GM18505 (cell line): ENCODE results near the gene TPSG1.

ENCODE experiments used
- ATAC-seq: cut with Tn5 transposase; IDR thresholded peaks from one replicate; pipeline ENCODE4 v1.9.1; 2021; ENCODE audit not compliant: unreplicated experiment
- POLR2A ChIP-seq: IDR thresholded peaks from 4 replicates; pipeline ENCODE4 v1.6.1; 2011; ENCODE audit warnings: borderline replicate concordance; ENCODE audit not compliant: insufficient read depth, insufficient read length; ENCODE audit errors: extremely low read depth

The TPSG1 gene

DNA sequence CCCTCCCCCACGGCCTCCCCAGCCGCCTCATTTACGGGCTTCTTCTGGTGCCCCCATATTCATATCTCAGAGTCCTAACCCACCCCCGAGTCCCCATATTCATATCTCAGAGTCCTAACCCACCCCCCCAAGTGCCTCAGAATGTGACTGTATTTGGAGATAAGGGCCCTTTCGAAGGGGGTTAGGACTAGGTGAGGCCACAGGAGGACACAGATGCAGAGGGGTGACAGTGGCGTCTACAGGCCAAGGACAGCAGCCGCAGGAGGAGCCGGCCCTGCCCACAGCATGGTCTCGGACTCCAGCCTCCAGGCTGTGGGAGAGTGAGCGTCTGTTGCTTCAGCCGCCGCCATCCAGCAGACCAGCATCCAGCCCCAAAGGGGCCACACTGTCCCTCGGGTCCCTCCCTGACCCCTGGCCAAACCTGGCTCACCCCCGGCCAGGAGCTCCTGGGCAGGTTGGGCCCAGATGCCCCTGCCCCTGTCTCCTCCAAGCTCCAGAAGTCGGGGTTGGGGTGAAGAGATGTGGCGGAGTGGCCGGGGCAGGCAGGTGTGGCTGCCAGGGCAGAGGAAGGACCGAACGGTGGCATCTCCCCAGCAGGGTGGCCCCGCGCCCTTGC, 46.7 kb downstream of the TPSG1 start:
- no peak for TF ChIP-seq POLR2A
- ATAC-seq, result no peak

DNA sequence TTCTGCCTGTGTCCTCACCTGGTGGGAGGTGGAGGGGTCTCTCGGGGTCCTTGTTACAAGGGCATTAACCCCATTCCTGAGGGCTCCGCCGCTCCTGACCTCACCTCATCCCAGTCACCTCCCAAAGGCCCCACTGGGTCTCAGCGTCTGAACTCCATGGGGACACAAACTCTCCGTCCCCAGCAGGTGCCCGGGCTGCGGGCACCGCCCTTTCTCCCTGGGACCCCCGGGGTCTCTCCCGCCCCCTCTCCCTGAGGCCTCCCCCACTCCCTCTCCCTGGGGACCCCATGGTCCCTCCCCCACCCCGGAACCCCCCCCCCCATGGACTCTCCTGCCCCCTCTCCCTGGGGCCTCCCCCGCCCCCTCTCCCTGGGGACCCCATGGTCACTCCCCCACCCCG, 47.3 kb downstream of the TPSG1 start:
- TF ChIP-seq POLR2A, result no peak
- no peak for ATAC-seq

DNA sequence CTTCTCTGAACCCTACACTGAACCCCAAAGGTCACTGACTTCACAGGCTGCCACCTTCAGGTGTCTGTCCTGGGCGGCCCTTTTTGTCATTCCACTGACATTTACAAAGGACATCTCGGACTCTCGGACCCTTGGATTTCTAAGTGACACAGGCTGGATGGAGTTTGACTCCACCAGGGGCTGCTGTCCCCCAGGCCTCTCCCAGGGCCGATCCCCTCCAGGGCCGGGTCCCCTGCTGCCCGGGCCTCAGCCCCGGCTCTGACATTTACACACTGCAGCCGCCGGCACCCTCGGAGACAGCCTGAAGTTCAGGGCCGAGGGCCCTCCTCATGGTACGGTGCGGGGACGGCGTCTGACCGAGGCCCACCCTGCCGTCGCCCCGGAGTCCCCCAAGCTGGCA, 48.0 kb downstream of the TPSG1 start:
- no peak for ATAC-seq
- TF ChIP-seq POLR2A, result no peak

DNA sequence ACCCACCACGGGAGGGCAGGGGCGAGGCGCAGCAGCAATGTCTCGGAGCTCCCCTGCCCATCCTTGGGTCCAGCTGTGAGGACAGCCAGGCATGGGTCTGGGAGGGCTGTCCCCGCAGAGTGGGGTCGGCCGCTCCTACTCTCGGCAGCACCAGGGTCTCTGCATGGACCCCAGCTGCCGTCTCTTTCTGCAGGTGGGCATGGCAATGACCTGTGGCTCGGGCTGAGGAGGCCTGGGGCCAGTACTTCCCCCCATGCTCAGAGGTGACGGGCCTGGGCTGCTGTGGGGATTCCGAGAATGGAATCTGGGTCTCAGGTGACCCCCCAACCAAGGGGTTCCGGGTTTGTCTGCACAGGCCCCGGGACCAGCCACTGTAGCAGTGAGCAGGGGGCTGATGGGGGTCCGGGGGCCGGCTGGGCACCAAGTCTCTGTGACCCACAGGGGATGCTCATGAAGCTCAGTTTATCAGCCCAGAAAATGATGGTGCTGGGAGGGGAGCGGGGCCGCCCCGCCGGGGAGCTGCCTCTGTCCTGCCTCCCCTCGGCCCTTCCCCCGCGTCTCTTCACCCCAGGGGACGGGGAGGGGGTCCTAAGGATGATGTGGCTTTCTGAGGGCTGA, 48.7 kb downstream of the TPSG1 start:
- TF ChIP-seq POLR2A, result no peak
- ATAC-seq, result no peak

DNA sequence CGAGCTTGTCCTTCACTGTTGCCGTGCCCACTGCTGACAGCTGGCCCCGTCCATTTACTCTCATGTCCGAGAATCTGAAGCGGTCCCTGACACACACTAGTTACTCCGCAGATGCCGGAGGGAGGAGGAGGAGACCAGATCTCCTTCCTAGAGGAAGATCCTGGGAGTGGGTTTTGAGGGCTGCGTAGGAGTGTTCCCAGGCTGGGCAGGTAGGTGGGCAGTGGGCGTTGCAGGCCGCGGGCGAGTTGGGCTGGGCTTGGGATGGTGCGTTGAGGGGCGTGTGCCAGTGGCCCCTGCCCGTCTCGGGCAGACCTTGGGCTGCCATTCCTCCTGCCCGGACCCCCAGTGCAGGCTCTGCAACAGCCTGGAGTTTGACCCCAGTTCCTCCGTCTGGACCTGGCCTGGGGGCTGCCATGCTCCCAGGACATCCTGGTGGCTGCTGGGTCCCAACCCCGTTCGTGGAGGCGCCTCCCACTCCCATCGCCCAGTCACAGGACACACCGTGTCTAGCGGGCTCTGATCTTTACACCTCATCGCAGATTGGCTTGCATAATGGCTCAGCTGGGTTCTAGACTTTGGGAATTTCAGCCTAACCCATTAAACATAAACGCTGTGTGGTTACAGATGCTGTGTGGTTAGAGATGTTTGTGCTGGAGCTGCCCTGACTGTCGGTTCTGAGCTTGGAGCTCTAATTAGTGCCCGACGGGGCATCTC, 49.3 kb downstream of the TPSG1 start:
- no peak for ATAC-seq
- no peak for TF ChIP-seq POLR2A

DNA sequence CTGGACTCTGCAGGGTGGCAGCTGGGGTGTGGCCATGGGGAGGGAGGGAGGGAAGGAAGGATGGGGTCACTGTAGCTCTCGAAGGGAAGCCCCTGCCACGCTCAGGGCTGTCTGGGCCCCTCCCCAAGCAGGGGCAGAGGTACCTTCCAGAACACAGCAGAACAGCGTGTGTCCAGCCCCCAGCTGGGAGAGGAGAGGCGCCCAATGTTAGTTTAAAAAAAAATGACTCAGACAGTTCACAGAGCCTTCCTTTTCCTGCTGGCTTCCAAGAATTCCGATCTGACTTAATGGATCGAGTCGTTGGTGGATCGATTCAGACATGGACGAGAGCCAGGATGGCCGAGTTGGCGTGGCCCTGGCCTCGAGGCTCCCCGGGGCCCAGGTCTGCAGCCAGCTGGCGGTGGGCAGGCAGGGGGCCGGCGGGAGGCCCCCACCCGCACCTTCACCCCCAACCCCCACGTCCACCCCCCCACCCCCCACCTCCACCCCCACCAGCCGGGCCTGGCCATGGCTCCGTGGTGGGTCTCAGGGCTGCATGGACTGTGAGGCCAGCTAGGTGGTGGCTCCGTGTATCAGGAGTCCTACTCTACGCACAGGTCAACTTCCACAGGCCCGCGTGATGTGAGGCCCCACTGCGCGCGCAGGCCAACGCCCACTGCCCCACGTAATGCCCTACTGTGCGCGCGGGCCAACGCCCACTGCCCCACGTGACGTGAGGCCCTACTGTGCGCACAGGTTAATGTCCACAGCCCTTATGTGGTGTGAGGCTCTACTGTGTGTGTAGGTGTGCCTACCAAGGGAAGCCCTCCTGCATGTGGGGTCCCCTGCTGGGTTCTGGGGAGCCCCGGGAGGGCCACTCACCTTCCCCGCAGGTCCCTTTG, 50.4 kb downstream of the TPSG1 start:
- ATAC-seq, result no peak
- no peak for TF ChIP-seq POLR2A

DNA sequence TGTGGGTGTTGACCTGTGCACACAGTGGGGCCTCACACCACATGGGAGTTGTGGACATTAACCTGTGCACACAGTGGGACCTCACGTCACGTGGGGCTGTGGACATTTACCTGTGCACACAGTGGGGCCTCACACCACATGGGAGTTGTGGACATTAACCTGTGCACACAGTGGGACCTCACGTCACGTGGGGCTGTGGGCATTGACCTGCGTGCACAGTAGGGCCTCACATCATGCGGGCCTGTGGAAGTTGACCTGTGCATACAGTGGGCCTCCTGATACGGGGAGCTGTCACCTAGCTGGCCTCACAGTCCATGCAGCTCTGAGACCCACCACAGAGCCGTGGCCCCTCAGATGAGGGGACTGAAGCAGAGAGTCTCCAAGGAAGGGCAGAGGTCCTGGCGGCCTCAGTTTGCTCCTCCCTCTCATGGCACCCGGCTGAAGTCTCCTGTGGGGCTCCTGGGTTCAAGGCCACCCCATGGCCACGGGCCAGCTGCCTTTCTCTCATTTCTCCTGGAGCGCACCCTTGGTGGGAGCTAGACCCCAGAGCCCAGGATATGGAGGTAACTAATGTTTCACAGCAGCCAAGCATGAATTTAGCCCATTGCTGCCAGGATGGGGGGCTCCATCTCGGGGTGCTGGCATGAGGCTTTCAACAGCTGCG, 51.1 kb downstream of the TPSG1 start:
- TF ChIP-seq POLR2A, result no peak
- no peak for ATAC-seq

DNA sequence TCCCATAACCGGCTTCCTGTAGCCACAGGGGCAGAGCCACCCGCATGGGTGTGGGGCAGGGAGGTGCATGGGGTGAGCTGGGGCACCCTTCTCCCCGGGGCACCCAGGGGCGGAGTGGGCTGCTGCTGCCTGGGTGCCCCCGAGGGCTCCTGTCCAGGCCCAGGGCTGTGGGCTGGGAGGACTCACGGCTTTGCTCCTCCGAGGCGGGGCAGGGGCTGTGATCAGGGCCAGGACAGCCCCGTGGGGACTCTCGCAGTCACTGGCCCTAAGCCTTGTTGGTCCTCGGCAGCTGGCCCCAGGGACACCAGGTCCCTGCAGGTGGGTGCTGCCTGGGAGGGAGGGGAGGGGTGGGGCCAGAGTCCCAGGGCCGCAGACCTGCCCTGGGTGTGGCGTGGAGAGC, 52.4 kb downstream of the TPSG1 start:
- TF ChIP-seq POLR2A, result no peak
- ATAC-seq, result no peak

DNA sequence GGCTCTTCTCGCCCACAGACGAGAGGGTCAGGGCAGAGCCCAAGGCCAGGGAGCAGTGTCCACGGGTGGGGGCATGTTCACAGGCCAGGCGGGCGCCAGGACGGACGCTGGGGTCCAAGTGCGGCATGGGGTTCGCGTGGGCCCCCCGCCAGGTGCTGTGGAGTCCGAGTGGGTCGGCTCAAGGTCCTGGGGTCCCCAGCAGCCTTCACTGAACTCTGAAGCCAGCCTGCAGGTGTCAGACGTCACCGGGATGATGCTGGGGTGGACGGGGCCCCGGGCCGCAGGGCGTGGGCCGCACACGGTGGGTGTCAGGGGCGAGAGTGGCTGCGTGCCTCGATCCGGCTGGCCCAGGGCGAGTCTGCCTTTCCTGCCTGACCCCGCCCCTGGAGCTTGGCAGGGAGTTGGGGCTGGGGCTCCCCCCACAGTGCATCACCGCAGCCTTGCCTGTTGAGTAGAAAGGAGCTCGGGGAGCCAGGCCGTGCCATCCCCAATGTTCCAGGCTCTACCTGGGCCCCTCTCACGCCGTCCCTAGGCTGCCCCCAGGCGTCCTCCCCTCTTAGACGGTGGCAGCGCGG, 53.1 kb downstream of the TPSG1 start:
- ATAC-seq, result no peak
- no peak for TF ChIP-seq POLR2A
